Femur (tissue), 1 donor: ENCODE results near the gene MYO5A.

ENCODE experiments used
- DNase-seq: peaks from one replicate; pipeline ENCODE4 v3.0.0-alpha.2; 2017

Gene MYO5A

GRCh38 chr15:52357949-52358348 is 170.7 kb downstream of the MYO5A start:
- no peak for DNase-seq

- DNase-seq: no peak
These were observed 176.6 kb downstream of the MYO5A start for GRCh38 chr15:52352086-52352485.

DNA sequence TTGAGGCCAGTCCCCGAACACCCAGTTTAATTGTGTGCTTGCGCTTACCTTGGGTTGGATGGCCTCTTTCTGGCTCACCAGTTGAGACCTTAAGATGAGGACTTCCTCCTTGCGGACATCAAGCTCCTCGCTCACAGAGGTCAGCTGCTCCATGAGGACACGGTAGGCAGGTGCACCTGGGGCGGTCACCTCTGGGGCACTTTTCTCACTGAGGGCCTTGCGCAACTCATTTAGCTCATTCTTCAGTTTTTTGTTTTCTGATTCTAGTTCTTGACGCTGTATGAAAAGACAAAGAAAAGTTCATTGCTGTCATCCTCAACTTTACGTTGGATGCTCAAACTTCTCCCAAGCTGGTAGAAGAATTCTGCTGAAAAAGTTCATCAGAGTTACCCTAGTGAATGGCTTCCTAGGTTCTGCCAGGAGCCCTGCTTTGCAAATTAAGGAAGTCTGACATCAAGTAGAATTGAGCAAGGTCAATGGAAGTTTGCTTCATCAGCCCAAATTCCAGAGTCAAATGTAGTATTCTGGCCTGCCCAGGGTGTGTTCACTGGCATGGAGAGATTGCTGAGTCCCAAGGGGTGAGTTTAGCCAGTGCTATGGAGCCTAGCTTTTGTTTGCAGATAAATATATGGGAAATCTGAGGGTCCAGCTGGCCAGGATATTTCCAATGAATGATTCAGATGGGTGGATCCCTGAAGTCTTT is 177.3 kb downstream of the MYO5A start:
- DNase-seq: no peak

DNA sequence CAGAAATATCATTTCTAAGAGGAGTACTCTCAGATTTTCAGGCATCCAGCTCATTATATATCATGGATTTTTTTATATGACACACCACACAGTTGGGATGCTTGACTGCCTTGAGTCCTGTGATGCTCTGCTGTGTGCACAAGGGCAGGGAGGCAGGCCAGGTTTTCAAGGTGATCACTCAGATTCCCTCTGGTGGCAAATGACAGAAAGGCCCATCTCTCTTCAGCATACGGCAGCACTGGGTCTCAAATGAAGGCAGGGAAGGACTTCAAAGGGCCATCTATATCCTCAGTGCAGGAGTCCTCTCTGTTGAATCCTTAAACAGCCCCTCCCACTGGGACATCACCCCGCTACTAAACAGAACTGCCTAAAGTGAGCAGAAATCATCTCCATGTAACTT is 178.3 kb downstream of the MYO5A start:
- DNase-seq: no peak

DNA sequence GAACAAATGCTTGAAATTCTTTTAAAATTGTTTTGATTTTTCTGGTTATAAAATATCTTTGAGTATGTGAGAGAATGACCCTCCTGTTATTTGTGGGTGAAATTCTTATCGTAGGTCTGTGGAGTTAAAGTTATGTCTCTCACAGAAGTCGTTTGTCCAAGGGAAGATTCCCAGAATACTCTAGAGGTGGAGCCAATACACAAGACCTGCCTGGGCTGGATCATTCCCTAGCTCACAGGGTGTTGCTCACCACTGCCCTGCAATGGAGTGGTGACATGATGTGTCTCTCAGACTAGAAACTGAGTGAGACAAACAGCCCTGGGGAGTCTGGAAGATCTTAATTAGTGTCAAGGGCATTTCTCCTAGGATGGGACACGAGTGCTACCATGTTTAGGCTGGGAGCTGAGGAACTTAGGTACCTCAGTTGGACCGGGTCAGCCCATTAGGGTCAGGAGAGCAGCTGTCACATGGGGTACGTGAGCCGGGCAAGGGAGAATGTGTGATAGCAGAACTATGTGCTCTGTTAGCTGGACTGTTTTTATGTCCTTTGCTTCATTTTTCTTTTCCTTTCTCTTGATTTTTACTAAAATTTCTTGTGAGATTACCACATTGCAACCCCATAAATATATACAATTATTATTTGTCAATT is 179.5 kb downstream of the MYO5A start:
- DNase-seq: no peak

DNA sequence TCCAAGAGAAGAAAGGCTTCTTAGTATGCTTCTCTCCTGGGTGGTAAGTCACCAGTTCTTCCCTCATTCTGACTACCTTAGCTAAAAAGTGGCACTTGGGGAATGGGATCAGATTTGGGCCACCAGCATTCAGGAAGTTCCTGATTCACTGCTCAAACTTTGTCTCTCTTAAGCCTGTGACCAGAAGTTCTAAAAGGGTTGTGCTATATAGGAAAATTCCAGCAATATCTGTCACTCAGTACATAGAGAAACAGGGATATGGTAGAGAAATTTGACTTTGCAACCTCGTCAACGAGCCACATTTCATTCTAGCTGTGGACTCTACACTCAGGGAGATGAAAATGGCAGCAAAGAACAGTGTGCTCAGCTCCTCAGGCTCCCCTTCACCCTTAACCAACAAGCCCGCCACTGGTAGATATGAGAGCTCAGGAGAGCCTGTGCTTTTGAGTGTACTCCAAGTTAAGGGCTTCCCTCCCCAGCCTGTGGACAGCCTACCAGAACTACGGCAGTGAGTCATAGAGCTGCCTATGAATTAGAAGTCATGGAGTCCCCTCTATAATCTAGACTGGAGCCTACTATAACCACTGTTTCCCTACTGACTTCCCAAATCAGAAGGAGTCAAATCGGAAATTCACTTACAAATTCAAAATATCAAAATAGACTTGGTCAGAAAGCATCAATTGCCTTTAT is 180.5 kb downstream of the MYO5A start:
- no peak for DNase-seq

GRCh38 chr15:52344592-52344991 is 184.1 kb downstream of the MYO5A start:
- no peak for DNase-seq

DNA sequence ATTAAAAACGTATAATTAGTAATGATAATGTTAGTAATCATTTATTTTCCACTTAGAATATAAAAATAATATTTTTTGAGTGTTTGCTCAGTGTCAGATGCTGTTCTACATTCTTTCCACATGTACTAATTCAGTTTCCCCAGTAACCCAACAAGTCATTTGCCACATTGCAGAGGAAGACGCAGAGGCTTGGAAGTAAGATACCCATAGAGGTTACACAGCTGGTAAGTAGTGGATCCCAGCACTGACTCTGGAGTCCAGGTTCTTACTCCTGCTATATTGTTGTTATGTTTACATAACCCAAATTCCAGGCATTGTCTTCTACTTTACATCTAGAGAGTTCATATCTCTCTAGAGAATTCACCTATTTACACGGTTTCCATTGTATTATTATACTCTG is 184.8 kb downstream of the MYO5A start:
- no peak for DNase-seq

GRCh38 chr15:52340093-52340492 is 188.6 kb downstream of the MYO5A start:
- DNase-seq: peak; percentile 44

DNA sequence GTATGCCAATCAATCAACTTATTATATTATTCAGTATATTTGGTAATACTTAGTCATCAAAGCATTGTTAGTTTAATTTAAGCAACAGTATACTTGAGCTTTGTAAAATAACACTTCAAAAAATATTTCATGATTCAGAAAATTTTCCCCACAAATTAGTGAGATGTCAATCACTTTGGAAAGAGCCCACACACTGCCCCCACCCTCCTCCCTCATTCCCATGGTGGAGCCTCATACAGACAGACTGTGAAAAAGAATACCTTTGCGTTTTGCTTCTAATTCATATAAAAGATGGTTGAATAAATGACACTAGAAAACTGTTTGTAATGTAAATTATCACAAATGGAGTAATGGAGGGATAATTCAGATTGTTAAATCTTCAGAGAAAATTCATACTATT is 189.8 kb downstream of the MYO5A start:
- DNase-seq: no peak

- DNase-seq: no peak
These were observed 190.6 kb downstream of the MYO5A start for GRCh38 chr15:52338058-52338457.

- no peak for DNase-seq
These were observed 191.4 kb downstream of the MYO5A start for GRCh38 chr15:52337198-52337853.

GRCh38 chr15:52336529-52336928 is 192.2 kb downstream of the MYO5A start:
- DNase-seq: no peak

- DNase-seq: no peak
These were observed 194.1 kb downstream of the MYO5A start for GRCh38 chr15:52334491-52335160.

GRCh38 chr15:52331490-52332240 is 197.0 kb downstream of the MYO5A start:
- DNase-seq: no peak

DNA sequence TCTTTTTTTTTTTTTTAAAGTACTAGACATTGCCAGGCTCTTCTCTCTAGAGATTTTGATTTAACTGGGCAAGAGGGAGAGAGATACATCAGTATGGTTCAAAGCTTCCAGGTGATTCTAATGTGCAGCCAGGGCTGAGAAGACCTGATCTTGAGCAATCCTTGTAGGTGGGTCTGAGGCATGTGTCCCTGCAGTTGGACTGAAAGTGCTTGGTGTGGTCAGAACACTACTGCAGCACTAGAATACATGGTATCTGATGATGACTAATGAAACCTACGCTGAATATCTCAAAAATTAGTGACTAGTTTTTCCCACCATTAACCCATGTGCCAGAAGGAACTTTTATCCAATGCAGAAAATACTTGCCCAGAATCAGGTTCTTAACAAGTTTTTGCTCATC is 198.7 kb downstream of the MYO5A start:
- no peak for DNase-seq

- DNase-seq: no peak
These were observed 199.5 kb downstream of the MYO5A start for GRCh38 chr15:52329150-52329549.

DNA sequence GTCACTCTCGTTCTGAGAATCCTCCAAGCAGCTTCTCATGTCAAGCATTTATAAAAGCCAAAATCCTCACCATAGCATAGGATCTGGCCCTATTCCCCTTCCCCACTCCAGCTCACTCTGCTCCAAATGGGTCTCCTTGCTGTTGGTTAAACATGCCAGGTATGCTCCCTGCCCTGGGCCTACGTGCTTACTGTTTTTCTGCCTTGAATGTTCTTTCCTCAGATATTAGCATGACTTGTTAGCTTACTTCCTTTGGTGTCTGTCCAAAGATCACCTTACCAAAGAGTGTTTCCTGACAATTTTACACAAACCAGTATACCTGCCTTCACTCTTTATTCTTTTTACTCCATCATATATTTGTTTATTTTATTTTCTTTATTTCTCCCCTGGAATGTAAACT is 200.0 kb downstream of the MYO5A start:
- no peak for DNase-seq

DNA sequence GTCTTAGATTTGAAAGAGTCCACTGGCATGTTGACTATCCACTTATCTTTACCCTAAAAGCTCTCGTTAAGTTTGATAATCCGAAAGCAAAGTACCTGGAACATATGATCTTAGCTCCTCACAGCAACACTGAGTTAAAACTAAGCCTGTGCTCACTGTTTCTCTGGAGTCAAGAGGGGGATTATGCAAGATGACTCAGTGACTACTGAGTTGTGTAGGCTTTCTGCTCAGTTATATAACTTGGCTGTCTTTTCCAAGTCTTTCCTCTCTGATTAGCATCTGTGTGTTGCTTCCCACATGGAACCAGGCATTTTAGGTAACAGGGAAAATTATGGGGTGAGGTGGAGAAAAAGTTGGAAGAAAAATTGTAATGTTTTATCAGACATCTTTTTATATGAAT is 201.9 kb downstream of the MYO5A start:
- no peak for DNase-seq

GRCh38 chr15:52324109-52324508 is 204.6 kb downstream of the MYO5A start:
- no peak for DNase-seq

DNA sequence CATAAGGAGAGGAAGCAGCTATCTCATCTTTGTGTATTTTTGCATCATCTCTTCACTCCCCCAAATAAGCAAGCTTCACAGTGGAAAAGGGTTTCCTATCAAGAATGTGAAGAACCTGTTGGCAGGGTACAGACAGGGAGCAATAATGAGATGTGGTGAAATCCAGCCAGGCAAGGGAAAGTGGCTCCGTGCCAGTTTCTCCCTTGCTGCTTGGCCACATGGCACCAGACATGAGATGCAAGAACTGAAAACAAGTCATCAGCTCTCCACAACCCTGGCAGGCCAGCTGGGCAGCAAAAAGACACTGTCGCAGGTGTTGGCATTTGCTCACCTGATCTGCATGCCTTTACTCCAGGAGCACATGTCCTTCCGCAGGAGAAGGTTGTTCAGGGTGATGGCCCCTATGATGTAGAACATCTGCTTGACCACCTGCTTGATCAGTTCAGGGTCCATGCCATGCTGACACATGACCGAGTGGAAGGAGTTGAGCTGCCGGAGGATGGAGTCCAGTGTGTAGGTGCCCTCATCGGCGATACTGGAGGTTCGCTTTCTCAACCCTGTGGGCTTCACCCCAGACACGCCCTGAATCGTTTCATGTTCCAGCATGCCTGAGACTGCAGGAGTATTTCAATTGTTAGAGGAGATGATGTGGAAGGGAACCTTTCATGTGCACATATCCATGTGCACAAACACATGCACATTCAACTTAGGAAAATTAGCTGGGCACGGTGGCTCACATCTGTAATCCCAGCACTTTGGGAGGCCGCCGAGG is 209.8 kb downstream of the MYO5A start:
- DNase-seq: no peak

- no peak for DNase-seq
These were observed 211.0 kb downstream of the MYO5A start for GRCh38 chr15:52317688-52318087.
